DOHH2 (cell line): Measurements from ENCODE around the gene PHRF1.

Experiments
- H3F3A ChIP-seq: fragments of 200-600 bp; sonication (generic), shearing (Covaris generic); 2 replicates; pipeline ENCODE4 v1.6.0; 2016; ENCODE audit warnings: antibody characterized with exemption, mild to moderate bottlenecking; ENCODE audit not compliant: control insufficient read depth, insufficient read depth
- H3K27ac ChIP-seq: fragments of 200-600 bp; sonication (generic); 2 replicates; pipeline ENCODE4 v1.5.1; 2014; ENCODE audit warnings: low read depth, mild to moderate bottlenecking, low read length, moderate library complexity
- H3K27me3 ChIP-seq: fragments of 200-600 bp; sonication (generic); 2 replicates; pipeline ENCODE4 v1.6.1; 2014; ENCODE audit warnings: mild to moderate bottlenecking, low read length, mixed read lengths; ENCODE audit not compliant: control insufficient read depth
- H3K36me3 ChIP-seq: fragments of 200-600 bp; sonication (generic); 2 replicates; pipeline ENCODE4 v1.6.1; 2014; ENCODE audit warnings: mild to moderate bottlenecking, low read length, moderate library complexity, mixed read lengths; ENCODE audit not compliant: control insufficient read depth
- H3K4me1 ChIP-seq: fragments of 200-600 bp; sonication (generic); 2 replicates; pipeline ENCODE4 v1.6.1; 2014; ENCODE audit warnings: mild to moderate bottlenecking, low read length, mixed read lengths; ENCODE audit not compliant: control insufficient read depth
- H3K4me2 ChIP-seq: fragments of 200-600 bp; sonication (generic); 2 replicates; pipeline ENCODE4 v1.6.0; 2014; ENCODE audit warnings: mild to moderate bottlenecking, low read length, moderate library complexity
- H3K4me3 ChIP-seq: fragments of 200-600 bp; sonication (generic); 2 replicates; pipeline ENCODE4 v1.5.1; 2014; ENCODE audit warnings: mild to moderate bottlenecking, low read length, mixed read lengths
- H3K79me2 ChIP-seq: fragments of 200-600 bp; sonication (generic); 2 replicates; pipeline ENCODE4 v1.6.1; 2014; ENCODE audit warnings: mild to moderate bottlenecking, low read length, mixed read lengths; ENCODE audit not compliant: control insufficient read depth
- H3K9me2 ChIP-seq: fragments of 200-600 bp; sonication (generic); replicated peaks from 2 replicates; pipeline ENCODE4 v1.6.1; 2014; ENCODE audit warnings: mild to moderate bottlenecking, low read length, mixed read lengths; ENCODE audit not compliant: control insufficient read depth
- H3K9me3 ChIP-seq: fragments of 200-600 bp; sonication (generic); 2 replicates; pipeline ENCODE4 v1.6.1; 2014; ENCODE audit warnings: antibody characterized with exemption, low read length, mixed read lengths; ENCODE audit not compliant: control insufficient read depth, insufficient read depth
- H4K20me1 ChIP-seq: fragments of 200-600 bp; sonication (generic); 2 replicates; pipeline ENCODE4 v1.6.0; 2014; ENCODE audit warnings: low read depth, mild to moderate bottlenecking, antibody characterized with exemption, low read length, moderate library complexity; ENCODE audit not compliant: control insufficient read depth, insufficient read depth
- CTCF ChIP-seq: fragments of 200-600 bp; sonication (generic); IDR thresholded peaks from one replicate; pipeline ENCODE4 v1.5.1; 2014; ENCODE audit warnings: antibody characterized with exemption, mild to moderate bottlenecking, low read depth, low read length; ENCODE audit not compliant: poor library complexity, severe bottlenecking
- EZH2phosphoT487 ChIP-seq: fragments of 200-600 bp; sonication (generic); IDR thresholded peaks from 2 replicates; pipeline ENCODE4 v1.6.1; 2017; ENCODE audit warnings: borderline replicate concordance, mild to moderate bottlenecking, antibody characterized with exemption, low read length, moderate library complexity, mixed read lengths

The PHRF1 gene

GRCh38 chr11:620201-620600, 43.9 kb downstream of the PHRF1 start:
- peaks cover 5% of the 10 kb centered on the region; the same call in 1 of the 2 replicates for H3K36me3 ChIP-seq
- TF ChIP-seq EZH2phosphoT487 (no peak), CTCF (no peak)
- H4K20me1 ChIP-seq: no peaks in the 10 kb centered on the region
- H3K9me2 ChIP-seq: no peaks in the 10 kb centered on the region
- H3K27me3 ChIP-seq: no peaks in the 10 kb centered on the region
- peaks cover 11% of the 10 kb centered on the region for H3K4me1 ChIP-seq
- H3K79me2 ChIP-seq: peaks cover 6% of the 10 kb centered on the region; the same call in 1 of the 2 replicates
- H3K4me3 ChIP-seq: no peak overlapping the region
- H3K4me2 ChIP-seq: no peak overlapping the region
- H3F3A ChIP-seq: 0 out of 2 replicates have a peak, but pooled peaks cover 3% of the 10 kb centered on the region
- H3K9me3 ChIP-seq: no peaks in the 10 kb centered on the region
- no peak overlapping the region for H3K27ac ChIP-seq

- no peak overlapping the region for H3K4me3 ChIP-seq
- 0 out of 2 replicates have a peak, but pooled peaks cover 2% of the 10 kb centered on the region for H3F3A ChIP-seq
- peaks cover 5% of the 10 kb centered on the region; the same call in 1 of the 2 replicates for H3K36me3 ChIP-seq
- no peaks in the 10 kb centered on the region for H3K9me2 ChIP-seq
- no peak overlapping the region for H3K4me2 ChIP-seq
- peaks cover 6% of the 10 kb centered on the region; the same call in 1 of the 2 replicates for H3K79me2 ChIP-seq
- H3K4me1 ChIP-seq: peaks cover 5% of the 10 kb centered on the region
- no peaks in the 10 kb centered on the region for H4K20me1 ChIP-seq
- H3K27me3 ChIP-seq: no peaks in the 10 kb centered on the region
- no peaks in the 10 kb centered on the region for H3K9me3 ChIP-seq
- H3K27ac ChIP-seq: no peak overlapping the region
- TF ChIP-seq CTCF (no peak), EZH2phosphoT487 (no peak)
Observed at GRCh38 chr11:620935-621814, 44.9 kb downstream of the PHRF1 start.

- Histone ChIP-seq H3K4me1 (no peaks in the 10 kb centered on the region), H3K27me3 (no peaks in the 10 kb centered on the region), H3K27ac (no peak overlapping the region), H3K4me2 (no peak overlapping the region), H4K20me1 (no peaks in the 10 kb centered on the region), H3K36me3 (peaks cover 5% of the 10 kb centered on the region; the same call in 1 of the 2 replicates), H3F3A (no peaks in the 10 kb centered on the region), H3K9me3 (no peaks in the 10 kb centered on the region), H3K79me2 (0 out of 2 replicates have a peak, but pooled peaks cover 1% of the 10 kb centered on the region), H3K9me2 (no peaks in the 10 kb centered on the region), H3K4me3 (no peak overlapping the region)
- no peak for TF ChIP-seq EZH2phosphoT487
- TF ChIP-seq CTCF: no peak
Observed at GRCh38 chr11:621838-622237, 45.6 kb downstream of the PHRF1 start.
